ENCODE measurements around the gene CAPN8.

The CAPN8 gene

DNA sequence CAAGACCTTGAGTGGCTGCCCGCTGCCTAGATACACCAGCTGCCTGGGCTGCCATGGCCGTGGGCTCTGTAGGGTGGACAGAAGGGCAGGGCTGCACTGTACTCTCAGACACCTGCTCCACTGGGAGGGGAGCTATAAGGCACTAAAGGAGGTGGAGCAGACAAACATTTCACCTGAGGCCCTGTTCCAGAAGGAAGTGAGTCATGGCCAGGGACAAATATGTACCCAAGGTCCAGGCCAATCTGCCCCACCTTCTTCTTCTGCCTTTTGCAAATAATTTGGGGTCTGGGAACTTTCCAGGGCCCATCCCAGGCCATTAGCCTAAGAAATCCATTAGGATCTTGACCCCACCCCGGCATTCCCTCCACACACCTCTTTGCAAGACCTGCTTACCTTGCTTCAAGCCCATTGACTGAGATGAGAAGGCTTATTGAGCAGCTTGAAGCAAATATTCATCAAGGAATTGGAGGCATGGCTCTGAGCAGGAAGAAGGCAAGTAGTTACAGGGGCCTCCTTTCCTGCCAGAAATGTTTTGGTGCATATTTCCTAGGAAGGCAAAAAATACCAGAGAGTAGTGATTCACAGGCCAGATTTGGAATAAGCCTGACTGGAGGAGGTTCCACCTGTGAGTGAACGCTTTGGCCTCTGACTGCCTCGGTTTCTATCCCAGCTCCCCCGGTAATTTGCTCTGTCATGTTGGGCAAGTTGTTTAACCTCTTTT is at the start of gene CAPN8:
CAPN8 (minus strand) TSS at position 110 of the 721 bp plus-strand sequence; CDS start at position 55, 55 bp downstream.
- DNase-seq (ENCODE audit: low read depth in 2 of 2), result no peak

DNA sequence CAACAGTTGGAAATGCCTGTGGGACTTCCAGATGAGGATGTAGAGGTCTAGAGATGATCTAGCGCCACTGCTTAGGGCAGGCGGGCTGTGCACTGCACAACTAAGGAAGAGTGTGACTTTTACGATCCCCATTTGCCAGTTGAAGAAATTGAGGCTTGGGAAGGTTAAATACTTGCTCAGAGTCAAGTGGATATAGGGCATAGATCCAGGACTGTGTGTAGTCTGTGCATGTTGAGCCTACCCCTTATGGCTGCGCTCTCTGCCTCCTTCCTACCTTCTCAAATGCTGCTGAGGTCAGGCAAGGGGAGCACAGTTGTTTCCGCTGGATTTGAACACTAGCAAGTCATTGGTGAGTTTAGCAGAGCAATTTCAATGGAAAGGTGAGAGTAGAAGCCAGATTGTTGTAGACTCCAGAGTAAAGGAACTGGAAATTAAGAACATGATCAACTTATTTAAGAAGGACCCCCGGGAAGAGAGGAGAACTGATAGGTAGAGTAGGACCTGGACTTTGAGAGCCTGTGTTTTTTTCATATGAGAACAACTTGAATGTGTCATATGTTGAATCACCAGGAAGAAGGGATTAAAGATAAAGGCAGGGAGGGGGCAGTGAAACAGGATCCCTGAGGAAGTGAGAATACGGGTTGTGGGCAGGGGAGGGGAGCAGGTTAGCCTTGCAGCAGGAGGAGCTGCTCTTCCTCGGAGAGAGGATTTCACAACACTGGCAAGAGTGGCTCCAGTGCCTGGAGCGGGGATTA is 49.5 kb upstream of the CAPN8 start:
- DNase-seq (ENCODE audit: low read depth in 2 of 2), result no peak

DNA sequence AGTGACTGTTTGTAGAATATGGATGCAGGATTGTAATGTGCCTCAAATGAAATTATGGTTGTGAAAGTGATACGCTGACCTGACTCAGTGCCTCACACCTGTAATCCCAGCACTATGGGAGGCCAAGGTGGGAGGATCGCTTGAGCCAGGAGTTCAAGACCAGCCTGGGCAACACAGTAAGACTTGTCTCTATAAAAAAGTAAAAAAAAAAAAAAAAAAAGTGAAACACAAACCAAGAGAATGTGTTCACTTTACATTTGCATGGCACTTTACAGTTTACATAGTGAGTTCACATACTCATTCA is 48.9 kb upstream of the CAPN8 start:
- DNase-seq (ENCODE audit: low read depth in 2 of 2), result no peak

DNA sequence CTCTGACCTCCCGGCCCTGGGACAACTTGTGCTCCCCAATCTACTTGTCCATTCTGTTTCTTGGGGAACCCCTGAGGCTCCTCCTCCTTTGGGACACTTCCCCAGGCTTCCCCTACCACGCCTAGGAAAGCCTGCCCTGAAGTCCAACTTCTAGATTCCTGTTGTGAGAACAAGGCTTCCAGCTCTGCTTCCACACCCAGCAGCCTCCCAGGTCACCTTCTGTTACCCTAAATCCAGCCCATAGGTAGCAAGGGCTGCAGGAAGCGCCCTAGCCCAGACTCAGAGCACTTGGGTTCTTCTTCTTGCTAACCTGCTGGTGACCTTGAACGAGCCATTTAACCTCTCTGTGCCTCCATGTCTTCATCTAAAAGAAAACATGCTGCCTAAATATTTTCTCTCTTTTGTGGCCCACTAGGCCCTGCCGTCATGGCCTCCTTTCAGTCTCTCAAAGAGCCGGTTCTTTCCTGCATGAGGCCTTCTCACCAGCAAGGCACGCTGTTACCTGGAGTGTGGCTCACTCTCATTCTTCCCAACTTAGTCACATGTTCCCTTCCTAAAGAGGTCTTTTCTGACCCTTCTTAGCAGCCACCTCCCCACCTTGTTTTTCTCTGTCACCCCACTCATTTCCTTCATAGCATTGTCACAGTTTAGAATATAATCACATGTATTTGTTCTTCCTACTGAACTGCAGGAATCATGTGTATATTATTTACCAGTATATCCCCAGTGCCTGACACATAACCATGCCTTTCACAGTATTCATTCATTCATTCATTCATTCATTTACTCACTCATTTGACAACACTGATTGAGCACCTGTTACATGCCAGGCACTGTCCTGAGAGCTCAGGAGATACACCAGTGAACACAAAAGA is 48.3 kb upstream of the CAPN8 start:
- DNase-seq (ENCODE audit: low read depth in 2 of 2), result no peak

DNA sequence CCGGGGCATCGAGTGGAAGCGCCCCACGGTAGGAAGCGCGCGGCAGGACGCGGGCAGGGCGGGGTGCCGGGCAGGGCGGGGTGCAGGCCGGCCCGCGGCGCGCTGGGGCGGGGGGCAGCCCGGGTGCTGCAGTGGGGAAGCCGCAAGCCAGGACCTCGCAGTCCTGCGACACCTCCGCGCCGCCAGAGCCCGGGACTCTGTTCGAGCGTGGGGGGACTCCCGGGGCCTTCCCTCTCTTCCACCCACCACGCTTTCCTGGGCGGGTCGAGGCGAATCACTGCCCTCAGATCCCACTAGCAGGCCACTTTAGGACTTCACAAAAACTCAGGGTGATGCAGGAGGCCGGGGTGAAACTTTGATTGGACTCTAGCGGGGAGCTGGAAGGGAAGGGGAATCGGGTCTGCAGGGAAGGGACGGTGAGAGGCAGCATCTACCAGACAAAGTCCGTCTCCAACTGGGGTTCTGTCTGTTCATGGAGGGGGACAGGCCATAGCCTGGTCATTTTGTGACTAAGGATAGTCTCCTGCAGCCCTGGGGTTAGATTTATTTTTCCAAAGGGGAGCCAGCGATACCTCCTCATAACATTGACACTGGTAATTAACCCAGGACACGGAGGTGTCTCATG is 47.5 kb upstream of the CAPN8 start:
- no peak for DNase-seq (ENCODE audit: low read depth in 2 of 2)

DNA sequence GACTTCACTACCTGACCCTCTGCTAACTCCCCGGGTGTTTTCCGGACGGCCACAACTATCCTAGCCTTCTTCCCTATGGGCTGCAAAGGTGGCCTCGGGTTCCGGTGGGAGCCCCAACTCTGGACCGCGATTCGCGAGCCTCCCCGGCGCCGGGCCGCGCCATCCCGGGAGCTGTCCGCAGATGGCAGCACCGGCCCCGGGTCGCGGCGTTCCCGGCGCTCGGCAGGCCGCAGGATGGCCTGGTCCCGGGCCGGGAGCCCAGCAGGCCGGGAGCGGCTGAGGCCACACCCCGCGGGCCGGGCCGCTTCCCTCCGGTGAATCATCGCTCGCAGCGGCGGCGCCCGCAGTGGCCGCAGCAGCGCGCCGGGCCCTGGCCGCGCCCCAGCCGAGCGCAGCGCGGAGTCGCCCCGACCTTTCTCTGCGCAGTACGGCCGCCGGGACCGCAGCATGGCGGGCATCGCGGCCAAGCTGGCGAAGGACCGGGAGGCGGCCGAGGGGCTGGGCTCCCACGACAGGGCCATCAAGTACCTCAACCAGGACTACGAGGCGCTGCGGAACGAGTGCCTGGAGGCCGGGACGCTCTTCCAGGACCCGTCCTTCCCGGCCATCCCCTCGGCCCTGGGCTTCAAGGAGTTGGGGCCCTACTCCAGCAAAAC is 46.8 kb upstream of the CAPN8 start, which contains the start of gene CAPN2:
CAPN2 (plus strand) TSS at position 346 of the 656 bp plus-strand sequence; CDS start at position 448, 102 bp downstream.
- peak in 1 of 2 donors; percentile 41 for DNase-seq (ENCODE audit: low read depth in 2 of 2)

DNA sequence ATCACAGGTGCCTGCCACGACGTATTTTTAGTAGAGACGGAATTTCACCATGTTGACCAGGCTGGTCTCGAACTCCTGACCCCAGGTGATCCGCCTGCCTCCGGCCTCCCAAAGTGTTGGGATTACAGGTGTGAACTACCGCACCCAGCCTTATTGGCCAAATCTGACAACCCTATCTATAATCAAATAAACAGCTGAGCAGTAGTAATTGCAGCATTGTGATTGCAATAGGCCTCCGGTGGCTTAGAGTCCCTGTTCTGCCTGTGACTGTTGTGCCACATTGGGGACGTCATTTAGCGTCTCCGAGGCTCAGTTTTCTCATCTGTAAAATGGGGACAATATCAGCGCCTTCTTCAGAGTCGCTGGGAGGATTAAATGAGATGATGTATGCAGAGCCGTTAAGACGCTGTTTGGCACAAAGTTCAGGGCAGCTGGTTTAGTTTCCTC is 46.3 kb upstream of the CAPN8 start:
- no peak for DNase-seq (ENCODE audit: low read depth in 2 of 2)

DNA sequence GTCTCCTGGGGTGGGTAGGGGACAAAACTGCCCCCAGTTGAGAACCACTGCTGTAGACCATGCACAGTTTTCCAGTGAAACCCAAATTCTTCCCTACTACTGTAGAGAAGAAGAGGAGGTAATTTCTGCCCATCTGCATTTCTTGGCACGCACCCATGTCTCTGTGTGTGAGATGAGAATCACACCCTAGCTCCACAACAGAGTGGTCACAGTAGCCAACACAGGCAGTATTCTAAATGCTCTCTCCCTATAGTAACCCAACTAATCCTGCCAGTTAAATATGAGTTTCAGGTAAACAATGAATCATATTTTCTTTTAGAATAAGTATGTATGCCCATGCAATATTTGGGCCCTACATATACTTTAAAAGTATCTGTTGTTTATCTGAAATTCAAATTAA is 45.7 kb upstream of the CAPN8 start:
- DNase-seq (ENCODE audit: low read depth in 2 of 2), result no peak

DNA sequence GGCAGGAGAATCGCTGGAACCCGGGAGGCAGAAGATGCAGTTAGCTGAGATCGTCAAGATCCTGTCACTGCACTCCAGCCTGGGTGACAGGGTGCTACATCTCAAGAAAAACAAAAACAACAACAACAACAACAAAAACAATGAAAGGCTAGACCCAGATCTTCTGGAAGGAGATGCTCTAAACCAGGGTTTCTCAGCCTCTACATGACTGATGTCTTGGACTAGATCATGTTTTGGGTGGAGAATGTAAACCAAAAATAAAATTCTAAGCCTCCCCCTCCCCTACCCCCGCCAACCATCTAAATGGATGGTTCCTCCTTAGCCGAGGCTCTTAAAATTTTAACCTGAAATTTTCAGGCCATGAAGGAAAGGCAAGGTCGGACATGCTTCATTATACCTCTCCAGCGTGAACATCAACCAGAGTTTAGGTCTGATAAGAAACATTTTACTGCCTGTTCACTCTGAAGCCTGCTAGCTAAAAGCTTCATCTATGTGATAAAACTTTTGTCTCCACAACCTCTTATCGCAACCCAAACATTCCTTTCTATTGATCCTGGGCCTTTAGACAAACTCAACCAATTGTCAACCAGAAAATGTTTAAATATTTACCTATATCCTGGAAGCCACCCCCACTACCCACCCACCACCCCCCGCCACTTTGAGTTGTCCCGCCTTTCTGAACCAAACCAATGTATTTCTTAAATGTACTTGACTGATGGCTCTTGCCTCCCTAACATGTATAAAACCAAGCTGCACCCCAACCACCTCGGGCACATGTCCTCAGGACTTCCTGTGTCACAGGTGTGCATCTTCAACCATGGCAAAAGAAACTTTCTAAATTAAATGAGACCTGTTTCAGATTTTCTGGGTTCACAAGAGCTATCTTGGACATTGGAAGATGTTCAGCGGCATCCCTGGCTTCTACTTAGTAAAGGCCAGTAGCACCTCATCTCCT is 45.0 kb upstream of the CAPN8 start:
- no peak for DNase-seq (ENCODE audit: low read depth in 2 of 2)

DNA sequence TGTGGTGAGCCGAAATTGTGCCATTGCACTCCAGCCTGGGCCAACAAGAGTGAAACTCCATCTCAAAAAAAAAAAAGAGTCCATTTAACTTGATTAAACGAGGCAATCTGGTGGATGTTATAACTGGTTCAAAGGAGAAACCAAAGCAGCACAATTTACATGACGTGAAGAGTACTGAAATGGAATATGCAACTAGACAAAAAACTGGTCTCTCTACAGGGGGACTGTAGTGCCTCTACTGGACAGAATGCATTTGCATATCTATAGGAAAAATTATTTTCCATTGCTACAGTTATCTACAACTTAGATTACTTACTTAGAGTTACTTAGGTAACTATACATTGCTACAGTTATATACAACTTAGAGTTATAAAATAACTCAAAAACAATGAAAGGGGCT is 44.1 kb upstream of the CAPN8 start:
- DNase-seq (ENCODE audit: low read depth in 2 of 2), result no peak

DNA sequence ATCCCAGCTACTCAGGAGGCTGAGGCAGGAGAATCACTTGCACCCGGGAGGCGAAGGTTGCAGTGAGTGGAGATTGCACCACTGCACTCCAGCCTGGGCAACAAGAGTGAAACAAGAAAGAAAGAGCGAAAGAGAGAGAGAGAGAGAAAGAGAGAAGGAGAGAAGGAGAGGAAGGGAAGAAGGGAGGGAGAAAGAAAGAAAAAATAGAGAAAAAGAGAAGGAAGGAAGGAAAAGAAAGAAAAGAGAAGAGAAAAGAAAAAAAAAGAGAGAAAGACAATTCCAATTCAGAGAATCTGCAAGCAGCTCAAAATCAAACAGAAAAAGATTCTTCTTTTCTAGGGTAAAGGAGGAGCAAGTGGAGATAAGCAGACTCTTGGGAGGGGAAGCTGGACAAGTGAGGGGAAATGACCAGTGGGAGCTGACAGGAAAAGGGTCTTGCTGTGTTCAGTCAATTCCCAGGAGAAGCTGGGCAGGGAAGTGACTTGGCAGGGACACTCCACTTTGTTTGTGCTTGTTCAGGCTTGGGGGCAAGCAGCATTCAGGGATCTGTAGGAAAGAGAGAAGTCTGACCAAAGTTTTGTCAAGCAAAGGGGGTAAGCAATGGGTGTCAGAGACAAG is 43.3 kb upstream of the CAPN8 start:
- DNase-seq (ENCODE audit: low read depth in 2 of 2), result no peak

DNA sequence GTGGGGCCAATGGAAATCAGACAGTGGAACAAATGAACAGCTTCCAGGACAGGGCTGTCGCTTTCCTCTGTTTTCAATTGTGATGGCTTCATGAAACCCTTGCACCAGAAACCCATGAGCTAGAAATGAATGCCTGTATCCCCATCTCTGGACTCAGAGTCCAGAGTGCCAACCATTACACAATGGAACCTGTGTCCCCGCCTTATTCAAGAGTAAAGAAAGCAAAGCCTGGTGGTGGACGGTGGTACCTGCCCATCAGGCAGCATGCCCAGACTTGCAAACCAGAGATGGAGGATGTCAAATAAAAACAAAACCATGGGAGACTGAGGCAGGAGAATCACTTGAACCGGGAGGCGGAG is 42.5 kb upstream of the CAPN8 start:
- no peak for DNase-seq (ENCODE audit: low read depth in 2 of 2)

DNA sequence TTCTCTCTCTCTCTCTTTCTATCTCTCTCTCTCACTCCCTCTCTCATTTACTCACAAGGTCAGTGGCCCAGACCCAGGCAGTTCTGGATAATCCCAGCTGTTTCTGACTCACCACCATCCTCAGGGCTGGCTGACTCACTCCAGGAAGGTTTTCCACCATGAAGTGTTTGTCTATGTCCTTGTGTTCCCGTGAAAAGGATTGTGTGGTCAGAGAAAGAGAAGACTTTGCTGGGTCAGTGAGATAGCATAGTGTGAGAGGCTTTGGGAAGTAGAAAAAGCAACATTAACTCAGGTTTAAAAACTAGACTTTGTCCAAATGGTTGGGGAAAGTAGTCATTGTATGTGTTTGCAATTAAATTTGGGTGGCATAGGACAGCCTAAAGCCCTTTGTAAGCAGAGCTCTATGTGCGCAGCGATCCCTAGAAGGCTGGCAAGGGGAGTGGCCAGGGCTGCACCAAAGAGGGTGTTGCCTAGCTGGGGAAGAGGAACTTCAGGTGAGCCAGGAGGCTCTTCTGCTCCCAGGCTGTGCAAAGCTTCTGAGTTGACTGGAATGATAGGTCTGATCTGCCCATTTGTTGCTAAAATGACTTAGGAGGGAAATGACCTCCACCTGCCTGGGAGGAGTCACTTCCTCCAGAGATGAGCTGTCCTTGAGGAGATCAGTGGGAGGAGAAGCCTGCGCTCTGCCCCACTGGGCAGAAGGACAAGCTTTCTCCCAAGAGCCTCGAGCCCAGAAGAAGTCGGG is 41.9 kb upstream of the CAPN8 start:
- DNase-seq (ENCODE audit: low read depth in 2 of 2), result no peak

DNA sequence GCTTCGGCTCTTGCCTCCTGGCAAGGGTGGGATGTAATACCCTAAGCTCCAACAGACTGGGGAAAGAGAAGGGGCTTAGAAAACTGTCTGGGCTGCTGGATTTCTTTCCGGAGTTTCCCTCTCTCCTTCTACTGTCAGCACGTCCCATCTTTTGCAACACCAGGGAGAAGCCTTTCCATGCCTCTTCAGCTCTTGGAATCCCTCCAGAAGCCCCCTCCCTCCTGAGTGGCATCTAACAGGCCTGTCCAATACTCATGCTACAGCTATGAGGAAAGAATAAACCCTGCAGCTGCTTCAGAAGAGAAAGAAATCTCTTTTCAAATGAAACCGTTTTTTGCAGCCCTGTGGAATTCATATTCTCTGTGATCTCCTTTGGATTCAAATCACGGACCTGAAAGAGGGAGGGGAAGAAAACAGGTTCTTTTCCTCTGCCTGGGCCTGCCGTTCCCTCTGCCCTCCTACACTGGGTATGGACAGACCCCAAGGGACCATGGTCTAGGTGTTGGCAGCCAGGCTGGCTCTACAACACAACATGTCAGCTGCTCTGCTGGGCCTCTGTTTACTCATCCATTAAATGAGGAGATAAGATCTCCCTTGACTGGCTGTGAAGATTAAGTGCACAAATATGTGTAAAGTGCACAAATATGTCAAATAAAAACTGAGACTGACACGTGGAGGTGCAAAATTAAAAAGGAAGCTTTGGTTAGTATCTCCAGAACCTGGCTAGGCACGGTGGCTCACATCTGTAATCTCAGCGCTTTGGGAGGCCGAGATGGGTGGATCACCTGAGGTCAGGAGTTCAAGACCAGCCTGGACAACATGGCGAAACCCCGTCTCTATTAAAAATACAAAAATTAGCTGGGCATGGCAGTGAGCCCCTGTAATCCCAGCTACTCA is 40.8 kb upstream of the CAPN8 start:
- no peak for DNase-seq (ENCODE audit: low read depth in 2 of 2)

DNA sequence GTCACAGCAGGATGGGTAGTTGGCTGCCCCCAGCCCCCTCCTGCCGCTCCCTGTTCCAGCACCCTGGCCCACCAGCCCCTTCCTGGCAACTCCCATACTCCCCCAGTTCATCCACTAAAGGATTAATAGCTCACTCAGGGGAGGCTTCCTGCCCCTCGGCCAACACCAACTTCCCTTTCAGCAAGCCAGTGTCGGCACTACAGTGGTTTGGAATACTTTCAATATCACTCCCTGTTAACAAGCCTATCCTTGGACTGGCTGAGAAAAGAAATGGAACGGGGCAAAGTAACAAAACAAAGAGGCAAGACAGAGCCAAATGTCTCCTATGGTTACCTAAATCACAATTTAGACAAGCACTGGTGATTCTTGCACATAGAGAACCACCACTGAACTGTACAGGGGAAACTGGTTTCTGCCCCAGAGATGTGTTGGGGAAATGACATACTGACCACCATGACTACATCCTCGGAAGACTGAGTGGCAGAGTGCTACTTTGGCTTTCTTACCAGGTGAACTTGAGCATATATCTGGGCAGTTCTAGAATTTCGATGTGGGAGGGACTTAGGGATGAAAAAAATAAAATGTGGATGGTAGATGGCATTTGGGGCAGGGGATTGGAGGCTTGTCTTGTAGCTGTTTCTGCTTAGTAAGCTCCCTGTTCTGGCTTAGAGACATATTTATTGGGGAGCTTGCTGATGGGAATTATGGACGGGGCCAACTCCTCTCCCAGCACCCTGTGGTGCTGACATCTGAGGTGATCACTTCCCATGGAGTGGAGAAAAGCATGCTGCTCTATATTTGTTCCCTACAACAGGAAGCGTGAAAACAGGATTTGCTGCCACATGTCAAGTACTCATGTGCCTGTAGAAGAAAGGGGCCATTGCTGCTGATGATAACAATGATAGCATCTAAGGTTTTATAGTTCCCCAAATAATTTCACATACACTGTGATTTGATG is 39.7 kb upstream of the CAPN8 start:
- DNase-seq (ENCODE audit: low read depth in 2 of 2), result no peak

DNA sequence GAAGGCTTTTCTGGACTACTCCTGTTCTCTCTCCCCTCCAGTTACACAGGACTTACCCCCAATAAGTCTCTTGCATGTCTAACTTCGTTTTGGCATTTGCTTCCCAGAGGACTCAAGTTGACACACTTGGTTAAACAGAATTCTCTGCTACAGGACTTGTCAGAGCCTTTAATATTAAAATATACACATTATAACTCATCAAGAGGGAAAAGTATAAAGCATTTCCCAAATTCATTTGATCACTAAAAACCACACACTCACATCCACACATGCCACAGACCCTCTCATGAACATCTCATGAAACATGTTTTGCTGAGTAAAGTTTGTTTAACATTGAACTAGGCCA is 38.1 kb upstream of the CAPN8 start:
- DNase-seq (ENCODE audit: low read depth in 2 of 2), result no peak

Measured in stimulated activated CD4-positive, alpha-beta T cell treated with anti-CD3 and anti-CD28 coated beads, Interleukin-15, amount 100 ng/mL, for 48 hours (primary cell).